ENCODE measurements around the gene AVPR2.

Gene AVPR2

DNA sequence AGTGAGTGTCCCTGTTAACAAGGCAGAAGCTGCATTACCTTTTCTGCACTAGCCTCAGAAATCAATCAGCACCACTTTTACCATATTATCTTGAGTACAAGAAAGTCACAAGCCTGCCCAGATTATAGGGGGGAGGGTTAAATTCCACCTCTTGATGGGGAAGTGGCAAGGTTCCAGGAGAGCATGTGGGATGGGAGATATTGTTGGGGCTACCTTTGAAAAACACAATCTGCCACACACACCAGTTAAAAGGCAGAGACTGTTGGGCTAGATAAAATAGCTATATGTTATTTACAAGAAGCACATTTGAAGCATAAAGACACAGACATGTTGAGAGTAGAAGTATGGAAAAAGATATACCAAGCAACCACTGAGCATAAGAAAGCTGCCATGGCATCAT, 6.6 kb upstream of the AVPR2 start:
- in situ Hi-C loops (cut with HindIII; ENCODE audit: low sequenced_read_pairs): no loop called here
- H3K4me3 ChIP-seq (ENCODE audit: low read depth, low read length): no peak overlapping the region
- TF ChIP-seq, protein P1, sequence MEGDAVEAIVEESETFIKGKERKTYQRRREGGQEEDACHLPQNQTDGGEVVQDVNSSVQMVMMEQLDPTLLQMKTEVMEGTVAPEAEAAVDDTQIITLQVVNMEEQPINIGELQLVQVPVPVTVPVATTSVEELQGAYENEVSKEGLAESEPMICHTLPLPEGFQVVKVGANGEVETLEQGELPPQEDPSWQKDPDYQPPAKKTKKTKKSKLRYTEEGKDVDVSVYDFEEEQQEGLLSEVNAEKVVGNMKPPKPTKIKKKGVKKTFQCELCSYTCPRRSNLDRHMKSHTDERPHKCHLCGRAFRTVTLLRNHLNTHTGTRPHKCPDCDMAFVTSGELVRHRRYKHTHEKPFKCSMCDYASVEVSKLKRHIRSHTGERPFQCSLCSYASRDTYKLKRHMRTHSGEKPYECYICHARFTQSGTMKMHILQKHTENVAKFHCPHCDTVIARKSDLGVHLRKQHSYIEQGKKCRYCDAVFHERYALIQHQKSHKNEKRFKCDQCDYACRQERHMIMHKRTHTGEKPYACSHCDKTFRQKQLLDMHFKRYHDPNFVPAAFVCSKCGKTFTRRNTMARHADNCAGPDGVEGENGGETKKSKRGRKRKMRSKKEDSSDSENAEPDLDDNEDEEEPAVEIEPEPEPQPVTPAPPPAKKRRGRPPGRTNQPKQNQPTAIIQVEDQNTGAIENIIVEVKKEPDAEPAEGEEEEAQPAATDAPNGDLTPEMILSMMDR (IDR thresholded peaks at IDR 0.05; ENCODE audit: low read depth, low read length): no peak
- no peak for DNase-seq (ENCODE audit: low read depth, low spot score)

DNA sequence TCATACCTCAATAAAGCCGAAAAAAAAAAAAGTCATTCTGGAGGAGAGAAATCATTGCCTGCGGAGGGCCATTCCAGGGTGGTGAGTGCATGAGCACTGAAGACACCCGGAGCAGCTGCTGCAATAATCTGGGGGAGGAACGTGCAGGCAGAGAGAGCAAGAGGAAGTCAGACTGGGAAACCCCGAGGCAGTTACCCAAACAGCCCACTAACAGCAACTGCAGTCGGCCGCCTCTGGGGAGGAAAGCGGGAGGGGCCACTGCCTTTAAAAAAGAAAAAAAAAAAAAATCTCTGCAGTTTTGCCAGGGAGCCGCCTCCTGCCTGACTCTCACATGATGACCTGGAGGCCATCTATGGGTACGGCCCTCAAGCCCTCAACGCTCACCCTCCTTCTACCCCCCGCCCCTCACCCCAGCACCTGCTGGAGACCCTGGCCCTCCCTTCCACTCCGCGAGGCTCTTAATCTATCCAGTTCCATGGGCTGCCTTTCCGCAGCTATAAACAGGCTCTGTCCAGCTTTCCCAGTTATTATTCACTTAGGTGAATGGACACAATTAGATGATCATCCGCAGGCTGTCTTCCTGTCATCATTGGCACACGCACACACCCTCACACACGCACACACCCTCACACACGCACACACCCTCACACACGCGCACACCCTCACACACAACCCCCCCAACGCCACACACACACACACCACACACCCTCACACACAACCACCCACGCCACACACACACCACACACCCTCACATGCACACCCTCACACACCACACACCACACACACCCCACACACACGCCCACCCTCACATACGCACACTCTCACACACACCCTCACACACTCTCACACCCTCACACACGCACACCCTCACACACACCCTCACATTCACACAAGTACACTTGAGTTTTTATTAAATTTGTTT, 3.4 kb upstream of the AVPR2 start:
- H3K4me3 ChIP-seq (ENCODE audit: low read depth, low read length): no peak overlapping the region
- peak; percentile 33 for DNase-seq (ENCODE audit: low read depth, low spot score)
- in situ Hi-C loops (cut with HindIII; ENCODE audit: low sequenced_read_pairs): no loop called here
- TF ChIP-seq, protein P1 (IDR thresholded peaks at IDR 0.05; ENCODE audit: low read depth, low read length): no peak

DNA sequence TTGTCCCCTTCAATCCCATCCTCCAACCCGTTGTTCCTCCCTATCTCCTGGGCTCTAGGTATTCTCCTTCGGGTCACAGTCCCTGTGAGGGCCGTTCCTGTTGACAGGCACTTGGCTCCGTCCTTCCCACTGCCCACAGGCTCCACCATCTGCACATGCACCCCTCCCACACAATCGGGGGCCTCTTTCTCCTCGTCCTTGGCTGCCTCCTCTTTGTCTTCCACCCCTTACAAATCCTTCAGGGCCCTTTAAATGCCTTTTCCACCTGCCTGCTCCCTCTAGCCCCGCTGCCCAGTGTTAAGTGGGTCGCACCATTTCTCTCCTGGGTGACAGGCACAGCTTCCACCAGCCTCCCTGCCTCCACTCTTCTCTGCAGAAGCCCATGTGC, 2.7 kb upstream of the AVPR2 start:
- in situ Hi-C loops (cut with HindIII; ENCODE audit: low sequenced_read_pairs): no loop called here
- TF ChIP-seq, protein P1 (IDR thresholded peaks at IDR 0.05; ENCODE audit: low read depth, low read length): no peak
- no peak for DNase-seq (ENCODE audit: low read depth, low spot score)
- no peak overlapping the region for H3K4me3 ChIP-seq (ENCODE audit: low read depth, low read length)

DNA sequence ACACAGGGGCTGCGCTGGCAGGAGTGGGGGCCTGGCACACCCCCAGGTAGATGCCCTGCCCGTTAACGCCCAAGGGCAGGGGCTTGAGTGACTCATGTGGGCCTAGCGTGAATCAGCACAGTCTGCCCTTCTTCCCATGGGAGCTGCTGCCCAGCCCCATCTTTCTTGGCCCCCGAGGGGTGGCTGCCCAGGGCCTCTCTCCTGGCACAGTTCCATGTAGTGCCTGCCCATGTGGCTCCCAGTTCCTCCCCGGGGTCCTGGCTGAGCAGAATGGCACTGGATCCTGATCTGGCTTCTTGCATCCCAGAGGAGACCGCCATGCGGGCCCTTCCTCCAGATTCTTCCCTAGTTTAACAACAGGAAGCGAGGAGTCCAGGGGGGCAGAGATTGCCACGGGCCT, 2.1 kb upstream of the AVPR2 start:
- in situ Hi-C loops (cut with HindIII; ENCODE audit: low sequenced_read_pairs): no loop called here
- no peak for DNase-seq (ENCODE audit: low read depth, low spot score)
- TF ChIP-seq, protein P1 (IDR thresholded peaks at IDR 0.05; ENCODE audit: low read depth, low read length): no peak
- H3K4me3 ChIP-seq (ENCODE audit: low read depth, low read length): no peak overlapping the region

DNA sequence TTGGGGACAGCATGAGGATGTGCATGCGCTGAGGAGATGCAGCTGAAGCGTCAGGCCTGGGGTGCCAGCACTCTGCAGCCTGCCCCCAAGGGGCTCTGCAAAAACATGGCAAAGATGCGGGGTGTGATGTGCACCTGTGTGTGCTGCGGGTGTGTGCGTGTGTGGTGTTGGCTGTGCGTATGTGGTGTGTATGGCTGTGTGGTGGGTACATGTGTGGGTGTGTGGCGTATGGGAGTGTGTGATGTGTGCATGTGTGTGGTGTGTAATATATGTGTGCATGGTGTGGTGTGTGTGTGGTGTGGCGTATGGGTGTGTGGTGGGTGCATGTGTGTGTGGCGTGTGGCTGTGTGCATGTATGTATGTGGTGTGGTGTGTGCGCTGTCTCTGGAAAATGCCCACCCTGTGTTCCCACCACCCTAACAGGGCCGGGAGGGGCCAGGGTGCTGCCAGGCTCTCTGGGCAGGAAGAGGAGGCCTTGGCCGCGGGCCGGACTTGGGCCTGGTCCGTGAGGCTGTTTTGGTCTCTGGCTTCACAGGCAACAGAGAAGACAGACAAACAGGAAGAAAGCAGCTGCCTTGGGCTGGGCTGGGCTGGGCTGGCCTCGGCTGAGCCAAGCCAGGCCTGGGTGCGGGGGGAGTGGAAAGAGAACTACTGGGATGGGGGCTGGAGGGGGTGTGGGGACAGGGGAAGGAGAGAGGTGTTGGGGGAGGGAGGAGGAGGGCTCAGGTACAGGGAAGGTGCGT, 1.1 kb upstream of the AVPR2 start:
- no peak for DNase-seq (ENCODE audit: low read depth, low spot score)
- TF ChIP-seq, protein P1 (IDR thresholded peaks at IDR 0.05; ENCODE audit: low read depth, low read length): no peak
- in situ Hi-C loops (cut with HindIII; ENCODE audit: low sequenced_read_pairs): no loop called here
- H3K4me3 ChIP-seq (ENCODE audit: low read depth, low read length): no peak overlapping the region

DNA sequence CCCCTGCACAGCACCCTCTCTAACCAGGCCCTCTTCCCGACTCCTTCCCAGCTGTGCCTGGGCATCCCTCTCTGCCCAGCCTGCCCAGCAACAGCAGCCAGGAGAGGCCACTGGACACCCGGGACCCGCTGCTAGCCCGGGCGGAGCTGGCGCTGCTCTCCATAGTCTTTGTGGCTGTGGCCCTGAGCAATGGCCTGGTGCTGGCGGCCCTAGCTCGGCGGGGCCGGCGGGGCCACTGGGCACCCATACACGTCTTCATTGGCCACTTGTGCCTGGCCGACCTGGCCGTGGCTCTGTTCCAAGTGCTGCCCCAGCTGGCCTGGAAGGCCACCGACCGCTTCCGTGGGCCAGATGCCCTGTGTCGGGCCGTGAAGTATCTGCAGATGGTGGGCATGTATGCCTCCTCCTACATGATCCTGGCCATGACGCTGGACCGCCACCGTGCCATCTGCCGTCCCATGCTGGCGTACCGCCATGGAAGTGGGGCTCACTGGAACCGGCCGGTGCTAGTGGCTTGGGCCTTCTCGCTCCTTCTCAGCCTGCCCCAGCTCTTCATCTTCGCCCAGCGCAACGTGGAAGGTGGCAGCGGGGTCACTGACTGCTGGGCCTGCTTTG, 1.1 kb downstream of the AVPR2 start:
- TF ChIP-seq, protein P1 (IDR thresholded peaks at IDR 0.05; ENCODE audit: low read depth, low read length): no peak
- DNase-seq (ENCODE audit: low read depth, low spot score): no peak
- H3K4me3 ChIP-seq (ENCODE audit: low read depth, low read length): no peak overlapping the region
- in situ Hi-C loops (cut with HindIII; ENCODE audit: low sequenced_read_pairs): no loop called here

Measured in astrocyte of the spinal cord (primary cell).